ENCODE data around the gene ASIC4.

ASIC4 gene

GRCh38 chr2:219537657-219538488 lies 23.6 kb downstream of the ASIC4 start:
- no peak for DNase-seq

GRCh38 chr2:219538504-219538951 lies 24.2 kb downstream of the ASIC4 start:
- no peak for DNase-seq

- no peak for DNase-seq
Measured at GRCh38 chr2:219538956-219539788, 24.9 kb downstream of the ASIC4 start.

GRCh38 chr2:219539926-219540678 lies 25.8 kb downstream of the ASIC4 start:
- DNase-seq = no peak

- no peak for DNase-seq
Measured at GRCh38 chr2:219540784-219541504, 26.7 kb downstream of the ASIC4 start.

- DNase-seq = peak; percentile 73
Measured at GRCh38 chr2:219541611-219542180, 27.4 kb downstream of the ASIC4 start.

- DNase-seq = no peak
Measured at GRCh38 chr2:219542931-219543595, 28.8 kb downstream of the ASIC4 start.

GRCh38 chr2:219543596-219544358 lies 29.5 kb downstream of the ASIC4 start, which contains the start of the genes CHPF and TMEM198:
Gene CHPF, minus strand, starts transcription at chr2:219543809. Its CDS starts 271 bp downstream, at chr2:219543538.
Gene TMEM198, plus strand, starts transcription at chr2:219544028. Its CDS starts 700 bp downstream, at chr2:219544728.
- DNase-seq = peak; percentile 88

GRCh38 chr2:219544567-219544966 lies 30.3 kb downstream of the ASIC4 start:
- no peak for DNase-seq

GRCh38 chr2:219545295-219545942 lies 31.1 kb downstream of the ASIC4 start:
- DNase-seq = no peak

GRCh38 chr2:219545943-219546352 lies 31.7 kb downstream of the ASIC4 start:
- DNase-seq = no peak

- no peak for DNase-seq
Measured at GRCh38 chr2:219547621-219548020, 33.3 kb downstream of the ASIC4 start.

GRCh38 chr2:219548990-219549389 lies 34.7 kb downstream of the ASIC4 start:
- no peak for DNase-seq

GRCh38 chr2:219549619-219550018 lies 35.3 kb downstream of the ASIC4 start:
- DNase-seq = no peak

GRCh38 chr2:219551441-219552381 lies 37.4 kb downstream of the ASIC4 start:
- no peak for DNase-seq

GRCh38 chr2:219552382-219553167 lies 38.3 kb downstream of the ASIC4 start:
- no peak for DNase-seq

- DNase-seq = no peak
Measured at GRCh38 chr2:219553168-219553417, 38.8 kb downstream of the ASIC4 start.

- no peak for DNase-seq
Measured at GRCh38 chr2:219553463-219553963, 39.2 kb downstream of the ASIC4 start.
